OCI-LY3 (cell line): ENCODE results near the gene TBCE.

Experiments
- H2AFZ ChIP-seq: fragments of 200-600, 300-600 bp; shearing (Covaris generic); 2 replicates; pipeline ENCODE4 v1.6.0; 2014; ENCODE audit warnings: antibody characterized with exemption, low read depth, low read length
- H3K27ac ChIP-seq: fragments of 200-600, 300-600 bp; sonication (generic); 2 replicates; pipeline ENCODE4 v1.5.1; 2014; ENCODE audit warnings: mild to moderate bottlenecking, low read length, moderate library complexity, mixed read lengths
- H3K27me3 ChIP-seq: fragments of 200-600, 300-600 bp; sonication (generic); 2 replicates; pipeline ENCODE4 v1.6.1; 2014; ENCODE audit warnings: low read depth, low read length, mixed read lengths
- H3K36me3 ChIP-seq: fragments of 200-600, 300-600 bp; sonication (generic); replicated peaks from 2 replicates; pipeline ENCODE3; 2014; ENCODE audit warnings: low read depth, low read length, mixed read lengths
- H3K4me1 ChIP-seq: fragments of 300-600, 200-600 bp; sonication (generic); 2 replicates; pipeline ENCODE4 v1.6.1; 2014; ENCODE audit warnings: low read length, mixed read lengths
- H3K4me2 ChIP-seq: fragments of 200-600, 300-600 bp; sonication (generic); 2 replicates; pipeline ENCODE4 v1.6.1; 2014; ENCODE audit warnings: low read length, mixed read lengths
- H3K4me3 ChIP-seq: fragments of 300-600, 200-600 bp; sonication (generic); 2 replicates; pipeline ENCODE4 v1.5.1; 2014; ENCODE audit warnings: antibody characterized with exemption, mild to moderate bottlenecking, low read length, moderate library complexity
- H3K79me2 ChIP-seq: fragments of 300-600, 200-600 bp; shearing (Covaris generic); 2 replicates; pipeline ENCODE4 v1.6.1; 2014; ENCODE audit warnings: mild to moderate bottlenecking, low read length, mixed read lengths
- H3K9ac ChIP-seq: fragments of 300-600, 200-600 bp; shearing (Covaris generic); 2 replicates; pipeline ENCODE4 v1.6.0; 2014; ENCODE audit warnings: mild to moderate bottlenecking, low read length, moderate library complexity
- H3K9me3 ChIP-seq: fragments of 200-600, 300-600 bp; shearing (Covaris generic); 2 replicates; pipeline ENCODE4 v1.6.1; 2014; ENCODE audit warnings: low read length, mixed read lengths; ENCODE audit not compliant: insufficient read depth
- H4K20me1 ChIP-seq: fragments of 200-600, 300-600 bp; sonication (generic); 2 replicates; pipeline ENCODE4 v1.6.1; 2016; ENCODE audit warnings: low read length, mixed read lengths; ENCODE audit not compliant: insufficient read depth
- CTCF ChIP-seq: fragments of 200-600, 300-600 bp; sonication (generic); IDR thresholded peaks from 2 replicates; pipeline ENCODE4 v1.5.1; 2014; ENCODE audit warnings: antibody characterized with exemption, low read length, low read depth
- EZH2phosphoT487 ChIP-seq: fragments of 200-600 bp; shearing (Covaris generic); IDR thresholded peaks from 2 replicates; pipeline ENCODE4 v1.6.1; 2018; ENCODE audit warnings: antibody characterized with exemption, mixed run types, low read depth

Gene TBCE

GRCh38 chr1:235494531-235494930, 127.3 kb downstream of the TBCE start:
- TF ChIP-seq CTCF (no peak), EZH2phosphoT487 (no peak)
- no peak overlapping the region for H3K27ac ChIP-seq
- H3K79me2 ChIP-seq, result peaks cover 27% of the 10 kb centered on the region

GRCh38 chr1:235495030-235495429, 127.8 kb downstream of the TBCE start:
- Histone ChIP-seq H3K4me1 (peaks cover 8% of the 10 kb centered on the region), H3K9ac (no peak overlapping the region), H3K4me2 (no peak overlapping the region), H3K79me2 (peaks cover 31% of the 10 kb centered on the region), H3K4me3 (no peak overlapping the region), H3K36me3 (peaks cover 29% of the 10 kb centered on the region), H4K20me1 (0 out of 2 replicates have a peak, but pooled peaks cover 5% of the 10 kb centered on the region), H3K9me3 (no peaks in the 10 kb centered on the region), H3K27ac (no peak overlapping the region), H2AFZ (no peak overlapping the region), H3K27me3 (no peaks in the 10 kb centered on the region)
- no peak for TF ChIP-seq EZH2phosphoT487
- no peak for TF ChIP-seq CTCF

More at GRCh38 chr1:235494531-235494930, 127.3 kb downstream of the TBCE start:
- H4K20me1 ChIP-seq, result 0 out of 2 replicates have a peak, but pooled peaks cover 5% of the 10 kb centered on the region
- no peak overlapping the region for H3K4me3 ChIP-seq
- no peaks in the 10 kb centered on the region for H3K27me3 ChIP-seq
- peaks cover 8% of the 10 kb centered on the region for H3K4me1 ChIP-seq
- H2AFZ ChIP-seq, result no peak overlapping the region
- no peaks in the 10 kb centered on the region for H3K9me3 ChIP-seq
- H3K9ac ChIP-seq, result no peak overlapping the region
- peaks cover 29% of the 10 kb centered on the region for H3K36me3 ChIP-seq
- no peak overlapping the region for H3K4me2 ChIP-seq

GRCh38 chr1:235495551-235495950, 128.3 kb downstream of the TBCE start:
- Histone ChIP-seq H3K9me3 (no peaks in the 10 kb centered on the region), H3K4me1 (peaks cover 8% of the 10 kb centered on the region), H4K20me1 (0 out of 2 replicates have a peak, but pooled peaks cover 5% of the 10 kb centered on the region), H3K36me3 (peaks cover 29% of the 10 kb centered on the region), H3K79me2 (peaks cover 36% of the 10 kb centered on the region), H3K9ac (no peak overlapping the region), H2AFZ (no peak overlapping the region), H3K27ac (no peak overlapping the region), H3K4me2 (no peak overlapping the region), H3K27me3 (no peaks in the 10 kb centered on the region), H3K4me3 (no peak overlapping the region)
- TF ChIP-seq EZH2phosphoT487 (no peak), CTCF (no peak)

GRCh38 chr1:235500971-235501540, 133.8 kb downstream of the TBCE start:
- H3K4me3 ChIP-seq, result no peak overlapping the region
- no peak overlapping the region for H3K9ac ChIP-seq
- H3K79me2 ChIP-seq, result peaks cover 74% of the 10 kb centered on the region
- H3K9me3 ChIP-seq, result no peaks in the 10 kb centered on the region
- no peaks in the 10 kb centered on the region for H3K36me3 ChIP-seq
- peaks cover 19% of the 10 kb centered on the region for H3K4me1 ChIP-seq
- no peak overlapping the region for H3K4me2 ChIP-seq
- no peak overlapping the region for H3K27ac ChIP-seq
- TF ChIP-seq CTCF (no peak), EZH2phosphoT487 (no peak)
- H4K20me1 ChIP-seq, result peaks cover 17% of the 10 kb centered on the region
- no peak overlapping the region for H2AFZ ChIP-seq
- no peaks in the 10 kb centered on the region for H3K27me3 ChIP-seq
